ENCODE measurements around the gene FHAD1. TPM values are rescaled to one million over a fixed set of nuclear protein-coding genes. Genes with fewer than 3 reads are reported as not detected.
A peak's percentile ranks its signal among the peaks of the same experiment; 100 is the strongest.

The FHAD1 gene
- total and polyA plus RNA-seq, 2 donors (not counting 3 experiments of a cell fraction or from before 2014, with no cell fraction given) = 0.04 to 0.69 TPM

- H3K9me1 ChIP-seq (replicated peaks; ENCODE audit: control insufficient read depth, extremely low read depth, insufficient read depth, low read length) = no peaks in the 10 kb centered on the region
- no TSS peak for BruUV-seq (replicated peaks)
Measured at GRCh38 chr1:15418806-15419515, 171.9 kb downstream of the FHAD1 start.

More at GRCh38 chr1:15418806-15419515, 171.9 kb downstream of the FHAD1 start:
- intact Hi-C loops (cut with micrococcal nuclease) = loop anchor here (5.0 to 10.0 kb wide), 3 partner anchors 202 to 414 kb away; partner anchors contain the start of gene TMEM51
- H3K27ac ChIP-seq (ENCODE audit: insufficient read depth, low read depth, low read length) = no peak overlapping the region
- H3K36me3 ChIP-seq (ENCODE audit: control insufficient read depth in 2 of 2, extremely low read depth in 1 of 2, insufficient read depth in 2 of 2, low read length in 2 of 2) = peaks cover 0 to 3% of the 10 kb centered on the region in 2 experiments
- TF ChIP-seq MYC (IDR thresholded peaks at IDR 0.05; ENCODE audit: low read depth, low read length) (no peak), EZH2 (IDR thresholded peaks at IDR 0.05; ENCODE audit: borderline replicate concordance, low read depth, low read length, severe bottlenecking) (no peak), POLR2A (IDR thresholded peaks at IDR 0.05; ENCODE audit: low read depth, low read length) (no peak), CTCF (IDR thresholded peaks at IDR 0.05; ENCODE audit: extremely low read depth in 1 of 2, insufficient read depth in 1 of 2, low read depth in 1 of 2, low read length in 2 of 2) (no peak), GATA2 (IDR thresholded peaks at IDR 0.05; ENCODE audit: insufficient read depth, insufficient read length, low read depth, low read length) (no peak), MAX (IDR thresholded peaks at IDR 0.05; ENCODE audit: insufficient read depth, insufficient read length) (no peak), FOS (IDR thresholded peaks at IDR 0.05; ENCODE audit: borderline replicate concordance, insufficient read depth, low read length) (no peak), JUN (IDR thresholded peaks at IDR 0.05; ENCODE audit: borderline replicate concordance, insufficient read depth, insufficient read length, low read depth) (no peak), POLR2AphosphoS5 (IDR thresholded peaks at IDR 0.05; ENCODE audit: insufficient read depth, low read depth, low read length) (no peak)
- peak overlapping the region; percentile 4 for H3K4me2 ChIP-seq (ENCODE audit: insufficient read depth, low read length)
- no peaks in the 10 kb centered on the region for H3K27me3 ChIP-seq (ENCODE audit: control insufficient read depth in 2 of 2, insufficient read depth in 2 of 2, low read length in 2 of 2)
- no peaks in the 10 kb centered on the region for H4K20me1 ChIP-seq (replicated peaks; ENCODE audit: control insufficient read depth, extremely low read depth, insufficient read depth, low read length)
- H3K9me3 ChIP-seq (replicated peaks; ENCODE audit: control insufficient read depth, insufficient read depth, low read length) = no peaks in the 10 kb centered on the region
- ChIA-PET CTCF (interaction anchor here (0.6 to 3.0 kb wide), 9 partner anchors 9 to 242 kb away, joined by 3 to 28 read pairs (median 4); no protein-coding TSS in a partner anchor), POLR2A (interaction anchor here (0.6 to 1.5 kb wide), 2 partner anchors 80 to 90 kb away, joined by 3 to 4 read pairs; no protein-coding TSS in a partner anchor)
- peak; percentile 86 for FAIRE-seq
- DNase-seq (ENCODE audit: low read depth, low spot score) = peak; percentile 48
- dilution Hi-C loops (cut with MboI; ENCODE audit: extremely low pct_ligation_motif_present, low sequenced_read_pairs) = loop anchor here (10.0 kb wide), 1 partner anchor 94 kb away; no protein-coding TSS in a partner anchor
- no peak overlapping the region for H3K4me3 ChIP-seq (replicated peaks in 1 of 3; ENCODE audit: insufficient read depth in 1 of 3, low read depth in 1 of 3, low read length in 3 of 3)
- H3K79me2 ChIP-seq (ENCODE audit: control insufficient read depth, insufficient read depth, low read length) = peaks cover 72% of the 10 kb centered on the region
- no peak overlapping the region for H3K9ac ChIP-seq (replicated peaks; ENCODE audit: extremely low read depth, insufficient read depth, low read length)
- peaks cover 45% of the 10 kb centered on the region for H3K4me1 ChIP-seq (ENCODE audit: control insufficient read depth, extremely low read depth, insufficient read depth, low read length)
- no peak overlapping the region for H2AFZ ChIP-seq (ENCODE audit: low read depth, low read length)

Data from endothelial cell of umbilical vein (primary cell).